PC-9 (cell line): ENCODE measurements around the gene DGKG. TPM values are rescaled to one million over a fixed set of nuclear protein-coding genes. Genes with fewer than 3 reads are reported as not detected.

Experiments used
- BruUV-seq: library from RNA; stranded (reverse); fragments of 400-500 nt; replicated peaks from 2 replicates; lab custom pipeline; 2021; lab: Mats Ljungman, UMichigan
- CTCF ChIA-PET: fragments of 300-600 bp; sonication (Branson Sonifier 250); formaldehyde crosslinking; loops from one replicate; lab custom pipeline; 2022; ENCODE audit warnings: antibody characterized with exemption; lab: Charles Lee
- POLR2A ChIA-PET: fragments of 300-600 bp; sonication (Branson Sonifier 250); formaldehyde crosslinking; loops from one replicate; lab custom pipeline; 2022; ENCODE audit warnings: antibody characterized with exemption; ENCODE audit not compliant: unreplicated experiment; lab: Charles Lee
- DNase-seq, 2 experiments: peaks; one replicate each; pipeline versions ENCODE4 v3.0.0 to v3.0.0-alpha.2; 2015 to 2022; ENCODE audit warnings: mixed read lengths in 1 of 2
- H2AFZ ChIP-seq: fragments of 200-600 bp; sonication (generic); 2 replicates; pipeline ENCODE4 v1.8.1; 2017; ENCODE audit warnings: antibody characterized with exemption
- H3F3A ChIP-seq: fragments of 200-600 bp; sonication (generic); 2 replicates; pipeline ENCODE4 v1.8.1; 2017; ENCODE audit warnings: antibody characterized with exemption, mild to moderate bottlenecking, low read depth; ENCODE audit not compliant: insufficient read depth
- H3K27ac ChIP-seq: fragments of 200-600 bp; sonication (generic); 2 replicates; pipeline ENCODE4 v1.6.1; 2016; ENCODE audit warnings: mixed run types
- H3K27me3 ChIP-seq: fragments of 200-600 bp; sonication (generic); 2 replicates; pipeline ENCODE4 v1.6.1; 2016; ENCODE audit warnings: low read depth, mixed run types; ENCODE audit not compliant: insufficient read depth
- H3K36me3 ChIP-seq: fragments of 200-600 bp; sonication (generic); 2 replicates; pipeline ENCODE4 v1.6.1; 2016; ENCODE audit warnings: low read depth, mixed run types
- H3K4me1 ChIP-seq: fragments of 200-600 bp; sonication (generic); replicated peaks from 2 replicates; pipeline ENCODE4 v1.6.1; 2016; ENCODE audit warnings: mixed run types; ENCODE audit not compliant: insufficient read depth
- H3K4me2 ChIP-seq: fragments of 200-600 bp; sonication (generic); 2 replicates; pipeline ENCODE4 v1.6.1; 2017; ENCODE audit warnings: mixed run types
- H3K4me3 ChIP-seq: fragments of 200-600 bp; sonication (generic); 2 replicates; pipeline ENCODE4 v1.6.1; 2016; ENCODE audit warnings: mixed run types
- H3K79me2 ChIP-seq: fragments of 200-600 bp; sonication (generic); 2 replicates; pipeline ENCODE4 v1.6.1; 2017; ENCODE audit warnings: low read depth, mixed run types
- H3K9me2 ChIP-seq: fragments of 200-600 bp; sonication (generic); 2 replicates; pipeline ENCODE4 v1.8.1; 2017; ENCODE audit warnings: mild to moderate bottlenecking; ENCODE audit not compliant: insufficient read depth
- H3K9me3 ChIP-seq: fragments of 200-600 bp; sonication (generic); 2 replicates; pipeline ENCODE4 v1.8.1; 2016; ENCODE audit warnings: low read depth; ENCODE audit not compliant: insufficient read depth
- H4K20me1 ChIP-seq: fragments of 200-600 bp; sonication (generic); 2 replicates; pipeline ENCODE4 v1.8.1; 2017; ENCODE audit not compliant: insufficient read depth
- EZH2 ChIP-seq: fragments of 200-600 bp; sonication (generic); IDR thresholded peaks from 2 replicates; pipeline ENCODE4 v1.8.0; 2017; ENCODE audit warnings: antibody characterized with exemption, low read depth
- intact Hi-C: fragments of 100-400 bp; cut with micrococcal nuclease; formaldehyde crosslinking; loops from one replicate; pipeline ENCODE4 v1.10.0; 2022; ENCODE audit not compliant: unreplicated experiment
- total RNA-seq: library from RNA; stranded (reverse); gene quantifications from 2 replicates; pipeline ENCODE4 v1.2.3, GENCODE V29; 2021
- TF ChIP-seq, protein P1 (sequence below): fragments of 200-600 bp; sonication (generic); conservative IDR thresholded peaks from 2 replicates; pipeline ENCODE4 v1.6.1; 2017; ENCODE audit warnings: mixed run types, antibody characterized with exemption, mild to moderate bottlenecking, moderate library complexity

The DGKG gene
- total RNA-seq, 1 experiment from 2014 or later, result 20.0 TPM

DNA sequence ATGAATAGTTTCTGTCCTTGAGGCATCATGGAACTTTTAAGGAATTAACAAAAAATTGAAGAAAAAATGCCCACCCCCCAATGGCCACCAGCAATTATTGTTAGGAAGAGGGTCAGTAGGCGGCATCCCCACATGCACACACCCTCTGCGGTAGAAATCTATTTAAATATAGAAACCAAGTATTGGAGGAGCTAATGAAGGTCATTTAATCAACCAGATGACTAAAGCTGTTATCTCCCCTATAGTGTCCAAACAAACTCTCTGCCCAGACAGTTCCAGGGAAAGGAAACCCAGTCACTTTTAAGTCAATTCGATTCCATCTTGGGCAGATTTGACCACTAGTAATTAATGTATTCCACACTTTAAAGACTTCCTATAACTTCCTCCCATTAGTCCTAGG is 47.1 kb downstream of the DGKG start:
- Histone ChIP-seq H3K79me2 (no peaks in the 10 kb centered on the region), H3K9me3 (no peaks in the 10 kb centered on the region), H3K4me2 (no peak overlapping the region), H3K36me3 (no peaks in the 10 kb centered on the region), H3K27ac (no peak overlapping the region), H2AFZ (no peak overlapping the region), H3K9me2 (no peaks in the 10 kb centered on the region), H3K4me3 (no peak overlapping the region), H4K20me1 (no peaks in the 10 kb centered on the region), H3K4me1 (no peaks in the 10 kb centered on the region), H3K27me3 (peaks cover 89% of the 10 kb centered on the region), H3F3A (no peaks in the 10 kb centered on the region)
- ChIA-PET POLR2A (no interaction called here), CTCF (no interaction called here)
- no peak for TF ChIP-seq EZH2
- TF ChIP-seq, protein P1, sequence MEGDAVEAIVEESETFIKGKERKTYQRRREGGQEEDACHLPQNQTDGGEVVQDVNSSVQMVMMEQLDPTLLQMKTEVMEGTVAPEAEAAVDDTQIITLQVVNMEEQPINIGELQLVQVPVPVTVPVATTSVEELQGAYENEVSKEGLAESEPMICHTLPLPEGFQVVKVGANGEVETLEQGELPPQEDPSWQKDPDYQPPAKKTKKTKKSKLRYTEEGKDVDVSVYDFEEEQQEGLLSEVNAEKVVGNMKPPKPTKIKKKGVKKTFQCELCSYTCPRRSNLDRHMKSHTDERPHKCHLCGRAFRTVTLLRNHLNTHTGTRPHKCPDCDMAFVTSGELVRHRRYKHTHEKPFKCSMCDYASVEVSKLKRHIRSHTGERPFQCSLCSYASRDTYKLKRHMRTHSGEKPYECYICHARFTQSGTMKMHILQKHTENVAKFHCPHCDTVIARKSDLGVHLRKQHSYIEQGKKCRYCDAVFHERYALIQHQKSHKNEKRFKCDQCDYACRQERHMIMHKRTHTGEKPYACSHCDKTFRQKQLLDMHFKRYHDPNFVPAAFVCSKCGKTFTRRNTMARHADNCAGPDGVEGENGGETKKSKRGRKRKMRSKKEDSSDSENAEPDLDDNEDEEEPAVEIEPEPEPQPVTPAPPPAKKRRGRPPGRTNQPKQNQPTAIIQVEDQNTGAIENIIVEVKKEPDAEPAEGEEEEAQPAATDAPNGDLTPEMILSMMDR, result no peak
- intact Hi-C loops, result no loop called here
- DNase-seq, result no peak
- BruUV-seq, result no TSS peak

DNA sequence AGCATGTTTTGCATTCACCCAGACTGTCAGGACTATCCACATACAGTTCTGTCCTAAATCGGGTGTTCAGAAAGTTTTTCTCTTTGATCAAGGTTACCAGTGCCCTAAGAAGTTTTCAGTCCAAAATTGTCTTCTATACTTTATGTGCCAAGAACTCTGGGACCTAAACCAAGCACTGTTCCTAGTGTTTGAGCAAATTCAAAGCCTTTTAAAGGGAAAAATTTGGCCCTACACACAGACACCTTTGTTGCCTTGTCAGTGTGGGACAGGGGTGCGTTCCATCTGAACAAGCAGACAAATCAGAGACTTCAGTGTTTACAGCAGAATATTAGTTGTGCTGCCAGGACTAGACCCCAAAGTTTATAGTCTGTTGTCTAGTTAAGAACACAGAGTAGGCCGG is 50.6 kb downstream of the DGKG start:
- Histone ChIP-seq H3K27me3 (peaks cover 70% of the 10 kb centered on the region), H3K9me3 (no peaks in the 10 kb centered on the region), H3F3A (no peaks in the 10 kb centered on the region), H2AFZ (no peak overlapping the region), H3K9me2 (no peaks in the 10 kb centered on the region), H3K36me3 (no peaks in the 10 kb centered on the region), H3K79me2 (no peaks in the 10 kb centered on the region), H3K4me3 (no peak overlapping the region), H3K27ac (no peak overlapping the region), H3K4me1 (no peaks in the 10 kb centered on the region), H4K20me1 (no peaks in the 10 kb centered on the region), H3K4me2 (no peak overlapping the region)
- ChIA-PET POLR2A (no interaction called here), CTCF (no interaction called here)
- no peak for TF ChIP-seq EZH2
- TF ChIP-seq, protein P1, result no peak
- DNase-seq, result no peak
- BruUV-seq, result no TSS peak
- intact Hi-C loops, result no loop called here

DNA sequence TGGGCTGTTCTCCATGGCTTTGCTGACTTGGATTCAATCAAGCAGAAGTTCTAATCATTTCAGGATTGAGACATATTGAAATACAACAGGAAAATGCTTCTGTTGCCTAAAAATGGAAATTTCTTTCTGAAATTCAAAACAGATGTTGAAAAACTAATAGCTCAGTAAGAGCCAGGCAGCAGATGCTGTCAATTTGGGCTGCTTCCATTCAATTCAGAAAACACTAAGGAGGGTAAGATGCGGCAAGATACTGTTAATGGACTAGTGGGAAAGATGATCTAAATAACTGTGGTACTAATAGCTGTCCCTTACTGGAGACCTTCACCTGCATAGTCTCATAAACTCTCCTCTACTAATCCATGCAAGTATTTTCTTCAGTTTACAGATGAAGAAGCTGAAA is 53.5 kb downstream of the DGKG start:
- Histone ChIP-seq H3K79me2 (no peaks in the 10 kb centered on the region), H3K4me1 (no peaks in the 10 kb centered on the region), H3K9me2 (no peaks in the 10 kb centered on the region), H3K27ac (no peak overlapping the region), H4K20me1 (no peaks in the 10 kb centered on the region), H3K27me3 (peaks cover 72% of the 10 kb centered on the region), H3K36me3 (no peaks in the 10 kb centered on the region), H3F3A (no peaks in the 10 kb centered on the region), H3K9me3 (no peaks in the 10 kb centered on the region), H2AFZ (no peak overlapping the region), H3K4me3 (no peak overlapping the region), H3K4me2 (no peak overlapping the region)
- no peak for TF ChIP-seq EZH2
- TF ChIP-seq, protein P1, result no peak
- intact Hi-C loops, result no loop called here
- ChIA-PET POLR2A (no interaction called here), CTCF (no interaction called here)
- BruUV-seq, result no TSS peak
- no peak for DNase-seq
